ENCODE measurements around the gene PCGF3. TPM values are rescaled to one million over a fixed set of nuclear protein-coding genes. Genes with fewer than 3 reads are reported as not detected.
"Not testable (repeated sequence)": the region's sequence is repeated elsewhere in the genome, so short reads cannot be mapped to it uniquely, and the experiment has no call there.

PCGF3 gene
- total and polyA plus RNA-seq, 12 donors: 17.5 to 50.8 (median 21.9) TPM

DNA sequence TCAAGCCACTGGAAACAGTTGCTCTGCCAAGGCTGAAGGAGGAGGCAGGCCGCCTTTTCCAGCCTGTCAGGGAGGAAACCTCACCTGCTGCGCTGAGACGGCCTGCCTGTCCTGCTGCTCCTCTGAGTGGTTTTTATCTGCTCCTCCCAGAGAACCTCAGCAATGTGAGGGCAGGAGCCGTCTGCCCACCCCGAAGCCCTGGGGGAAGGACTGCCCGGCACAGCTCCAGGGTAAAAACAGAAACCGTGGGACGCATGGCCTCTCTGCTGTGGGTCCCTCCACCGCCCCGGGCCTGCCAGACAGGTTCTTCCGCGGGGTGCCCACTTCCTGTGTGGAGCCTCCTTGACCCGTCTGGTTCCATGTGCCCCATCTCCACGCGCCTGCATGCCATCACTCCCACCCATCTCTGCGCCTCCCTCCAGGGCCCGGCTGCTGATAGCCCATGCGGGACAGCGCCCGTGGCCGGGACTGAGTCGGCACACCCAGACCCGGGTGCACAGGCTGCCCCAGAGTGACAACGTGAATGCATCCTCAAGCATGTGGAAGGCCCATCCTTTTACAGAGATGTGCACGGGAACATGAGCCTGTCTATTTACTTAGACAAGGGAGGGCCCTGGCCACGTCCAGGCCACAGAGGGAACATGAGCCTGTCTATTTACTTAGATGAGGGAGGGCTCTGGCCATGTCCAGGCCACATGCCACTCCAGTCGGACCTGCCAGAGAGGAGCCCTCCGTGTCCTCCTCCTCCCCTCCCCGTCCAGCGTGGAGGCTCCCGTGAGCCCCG is 12.7 kb upstream of the PCGF3 start:
- Histone ChIP-seq H3K27me3 (peaks cover 0 to 6% (median 0%) of the 10 kb centered on the region in 7 donors), H3K9me3 (no peaks in the 10 kb centered on the region), H3K4me1 (peaks cover 6 to 20% (median 19%) of the 10 kb centered on the region in 9 donors), H3K36me3 (no peaks in the 10 kb centered on the region), H3K4me3 (no peak overlapping the region), H3K27ac (no peak overlapping the region)
- 81% methylated on average over 32 of the region's 32 CpGs for WGBS, 2 donors
- ATAC-seq (no peak), DNase-seq (no peak)
- intact Hi-C loops (cut with DNase I): no loop called here
- TF ChIP-seq, protein P1, sequence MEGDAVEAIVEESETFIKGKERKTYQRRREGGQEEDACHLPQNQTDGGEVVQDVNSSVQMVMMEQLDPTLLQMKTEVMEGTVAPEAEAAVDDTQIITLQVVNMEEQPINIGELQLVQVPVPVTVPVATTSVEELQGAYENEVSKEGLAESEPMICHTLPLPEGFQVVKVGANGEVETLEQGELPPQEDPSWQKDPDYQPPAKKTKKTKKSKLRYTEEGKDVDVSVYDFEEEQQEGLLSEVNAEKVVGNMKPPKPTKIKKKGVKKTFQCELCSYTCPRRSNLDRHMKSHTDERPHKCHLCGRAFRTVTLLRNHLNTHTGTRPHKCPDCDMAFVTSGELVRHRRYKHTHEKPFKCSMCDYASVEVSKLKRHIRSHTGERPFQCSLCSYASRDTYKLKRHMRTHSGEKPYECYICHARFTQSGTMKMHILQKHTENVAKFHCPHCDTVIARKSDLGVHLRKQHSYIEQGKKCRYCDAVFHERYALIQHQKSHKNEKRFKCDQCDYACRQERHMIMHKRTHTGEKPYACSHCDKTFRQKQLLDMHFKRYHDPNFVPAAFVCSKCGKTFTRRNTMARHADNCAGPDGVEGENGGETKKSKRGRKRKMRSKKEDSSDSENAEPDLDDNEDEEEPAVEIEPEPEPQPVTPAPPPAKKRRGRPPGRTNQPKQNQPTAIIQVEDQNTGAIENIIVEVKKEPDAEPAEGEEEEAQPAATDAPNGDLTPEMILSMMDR (IDR thresholded peaks at IDR 0.05): no peak

DNA sequence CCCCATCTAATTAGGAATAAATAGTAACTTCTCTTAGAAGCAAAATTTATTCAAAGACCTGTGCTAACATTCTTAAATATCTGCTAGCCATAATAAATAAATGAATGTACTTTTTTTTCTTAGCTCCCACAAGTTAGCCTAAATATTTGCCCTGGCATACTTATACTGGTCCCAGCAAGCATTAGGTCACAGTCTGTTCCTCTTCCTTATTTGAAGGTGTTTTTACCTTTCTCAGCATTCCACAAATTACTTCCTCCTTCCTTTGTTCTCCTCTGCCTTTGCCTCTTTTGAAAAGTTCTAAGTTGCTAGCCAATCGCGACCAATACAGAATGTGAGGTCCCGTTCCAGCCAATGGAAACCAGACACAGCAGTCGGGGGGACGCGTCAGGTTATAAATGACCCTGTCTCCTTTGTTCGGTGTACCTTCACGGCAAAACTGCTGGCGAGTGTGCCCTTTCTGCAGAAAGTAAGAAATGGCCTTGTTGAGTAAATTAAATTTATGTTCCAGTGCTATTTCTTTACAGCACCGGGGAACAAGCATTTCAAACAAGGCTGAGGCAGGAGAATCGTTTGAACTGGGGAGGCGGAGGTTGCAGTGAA is 11.2 kb upstream of the PCGF3 start:
- intact Hi-C loops (cut with DNase I); H3K4me3 ChIP-seq; H3K9me3 ChIP-seq; H3K36me3 ChIP-seq; DNase-seq; H3K27ac ChIP-seq; H3K27me3 ChIP-seq; ATAC-seq: not testable (repeated sequence)
- WGBS, 2 donors: 88 to 89% methylated on average over 12 of the region's 12 CpGs
- H3K4me1 ChIP-seq: peaks cover 0 to 14% (median 7%) of the 10 kb centered on the region in 9 donors

DNA sequence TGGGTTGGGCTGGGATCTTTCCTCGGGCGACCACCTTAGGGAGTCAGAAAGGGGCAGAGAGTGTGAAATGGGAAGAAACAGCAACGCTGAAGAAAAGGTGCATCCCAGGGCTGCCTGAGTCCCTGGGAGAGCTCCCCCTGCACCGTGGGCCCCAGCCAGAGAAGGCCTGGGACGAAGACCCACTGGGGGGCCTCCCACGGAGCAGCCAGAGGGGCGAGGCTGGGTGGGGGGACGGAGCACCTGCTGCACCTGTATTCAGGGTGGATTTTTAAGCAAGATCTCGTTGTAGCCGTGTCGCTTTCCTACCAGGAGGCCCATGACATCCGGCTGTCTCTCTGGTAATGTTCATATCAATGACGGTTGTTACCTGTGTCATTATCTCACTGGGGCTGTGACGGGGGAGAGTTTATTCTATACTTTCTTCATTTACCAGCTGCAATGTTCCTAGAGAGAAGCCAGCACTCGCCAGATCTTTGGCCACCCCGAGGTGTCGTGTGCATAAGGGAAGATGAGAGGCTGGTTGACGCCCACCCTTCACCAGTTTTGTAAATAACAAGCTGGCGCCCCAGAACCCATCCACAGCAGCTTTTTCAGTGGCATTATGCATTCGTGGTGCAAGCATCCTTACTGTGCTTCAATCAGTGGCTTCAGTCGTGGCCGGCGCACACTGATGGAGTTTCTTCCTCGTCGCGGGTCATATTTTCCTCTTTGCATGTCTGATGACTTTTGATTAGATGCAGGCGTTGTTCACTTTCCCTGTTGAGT is 5.6 kb upstream of the PCGF3 start:
- DNase-seq: no peak
- intact Hi-C loops (cut with DNase I): no loop called here
- TF ChIP-seq, protein P1 (IDR thresholded peaks at IDR 0.05): no peak
- WGBS, 2 donors: 81 to 84% methylated on average over 27 of the region's 27 CpGs
- H3K9me3 ChIP-seq: no peaks in the 10 kb centered on the region
- H3K27me3 ChIP-seq: peaks cover 0 to 6% (median 0%) of the 10 kb centered on the region in 7 donors
- peaks cover 0 to 15% (median 0%) of the 10 kb centered on the region in 9 donors for H3K4me1 ChIP-seq
- ATAC-seq: no peak
- no peaks in the 10 kb centered on the region for H3K36me3 ChIP-seq
- H3K27ac ChIP-seq: peak overlapping the region in 1 of 10 donors; percentile 75
- peak overlapping the region in 1 of 10 donors; percentile 9 for H3K4me3 ChIP-seq

DNA sequence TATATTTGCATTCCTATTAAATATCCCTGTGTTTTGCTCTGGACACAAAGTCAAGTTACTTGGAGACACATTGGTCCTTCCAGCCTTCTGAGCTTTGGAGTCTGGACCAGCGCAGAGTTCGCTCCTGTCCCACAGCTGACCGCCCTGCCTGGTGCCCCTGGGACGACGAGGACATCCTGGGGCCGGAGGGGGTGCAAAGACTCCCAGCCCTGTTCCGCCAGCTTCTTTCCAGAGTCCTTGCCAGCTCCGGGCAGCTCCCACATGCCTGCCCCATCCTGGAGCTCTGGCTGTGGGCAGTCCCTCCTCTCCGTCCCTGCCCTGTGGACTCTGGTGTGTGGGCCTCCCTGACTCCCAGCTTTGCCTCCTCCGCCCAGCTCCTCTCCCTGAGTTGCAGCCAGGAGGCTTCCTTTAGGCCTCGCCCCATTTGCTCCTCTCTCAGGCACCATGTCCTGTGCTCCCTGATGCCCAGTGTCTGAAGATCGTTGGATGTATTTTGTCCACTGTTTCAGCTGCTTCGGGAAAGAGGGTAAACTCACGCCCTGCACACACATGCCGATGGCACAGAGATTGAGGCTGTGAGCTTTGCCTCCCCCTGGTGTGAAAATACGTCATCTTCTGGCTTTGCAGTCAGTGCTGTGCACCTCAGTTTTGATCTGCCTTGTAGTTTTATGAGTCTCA is 4.9 kb upstream of the PCGF3 start:
- H3K4me3 ChIP-seq: no peak overlapping the region
- TF ChIP-seq, protein P1 (IDR thresholded peaks at IDR 0.05): no peak
- H3K4me1 ChIP-seq: peaks cover 0 to 18% (median 0%) of the 10 kb centered on the region in 9 donors
- ATAC-seq: no peak
- peaks cover 0 to under 1% (median 0%) of the 10 kb centered on the region in 7 donors for H3K27me3 ChIP-seq
- intact Hi-C loops (cut with DNase I): no loop called here
- DNase-seq: no peak
- peaks cover 0 to under 1% (median 0%) of the 10 kb centered on the region in 9 donors for H3K36me3 ChIP-seq
- no peak overlapping the region for H3K27ac ChIP-seq
- WGBS, 2 donors: 71 to 73% methylated on average over 16 of the region's 16 CpGs
- no peaks in the 10 kb centered on the region for H3K9me3 ChIP-seq
